ENCODE measurements around the gene SGMS1. TPM values are rescaled to one million over a fixed set of nuclear protein-coding genes. Genes with fewer than 3 reads are reported as not detected.
"Not testable (repeated sequence)": the region's sequence is repeated elsewhere in the genome, so short reads cannot be mapped to it uniquely, and the experiment has no call there.

The SGMS1 gene
- total RNA-seq, result 10 to 100 TPM; 24.5 to 32.7 (median 30.4) TPM
- total RNA-seq (2013), result 60.9 TPM

DNA sequence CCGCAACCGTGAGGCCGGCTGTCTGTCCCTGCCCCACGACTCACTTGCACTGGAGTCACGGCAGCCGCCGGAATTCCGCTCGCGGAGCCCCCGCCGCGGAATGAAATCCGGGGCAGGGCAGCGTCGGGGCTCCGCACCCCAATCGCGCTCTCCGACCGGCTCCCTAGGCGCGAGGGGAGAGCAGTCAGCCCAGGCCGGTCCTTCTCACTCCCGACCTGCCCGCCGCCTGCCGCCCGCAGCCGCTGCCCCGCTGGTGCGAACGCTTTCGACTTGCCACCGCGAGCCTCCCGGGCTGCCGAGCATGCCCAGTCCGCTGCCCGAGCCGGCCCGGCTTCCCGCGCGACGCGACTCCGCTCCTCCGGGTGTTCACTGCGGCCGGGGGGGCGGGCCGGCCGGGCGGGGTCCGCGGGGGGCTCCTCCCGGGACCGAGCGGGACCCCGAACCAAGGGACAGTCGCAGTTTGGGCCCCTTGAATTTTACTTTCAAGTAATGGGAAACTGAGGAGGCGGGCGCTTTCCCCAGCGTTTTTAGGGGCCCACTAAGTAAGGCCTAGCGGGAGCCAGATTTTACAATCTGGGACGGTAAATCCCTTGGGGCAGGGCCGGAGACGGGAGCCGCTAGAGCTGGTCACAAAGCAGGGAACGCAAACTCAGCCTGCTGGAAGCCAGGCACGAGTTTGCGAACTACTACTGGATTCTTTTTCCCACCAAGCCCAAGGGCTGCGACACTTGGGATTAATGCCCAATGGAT lies at the start of gene SGMS1:
SGMS1 (minus strand) TSS at position 294 of the 750 bp plus-strand sequence. CDS start 279,842 bp downstream, outside the sequence.
- peak within 1 kb of the TSS; percentile 90 for H3K27ac ChIP-seq (ENCODE audit: low read length)
- no peaks in the 10 kb centered on the region for H3K36me3 ChIP-seq (ENCODE audit: control insufficient read depth, insufficient read depth, low read length)
- peak within 1 kb of the TSS; percentile 97 for H3K4me3 Mint-ChIP-seq
- no peaks in the 10 kb centered on the region for H3K9me3 ChIP-seq (ENCODE audit: control insufficient read depth, insufficient read depth, low read length)
- peaks cover 38 to 44% of the 10 kb centered on the region in 2 donors for H3K4me1 Mint-ChIP-seq
- intact Hi-C loops (cut with micrococcal nuclease), result loop anchor here (1.0 to 10.0 kb wide), 5 partner anchors 12 to 1071 kb away; partner anchors contain the start of genes CSTF2T and WASHC2A
- no peaks in the 10 kb centered on the region for H3K9me3 Mint-ChIP-seq
- peak; percentile 43 to 77 (median 61) for ATAC-seq
- WGBS (ENCODE audit: insufficient coverage), result under 1% methylated on average over 74 of the region's 74 CpGs
- H3K27me3 Mint-ChIP-seq (ENCODE audit: low read depth in 2 of 2), result no peaks in the 10 kb centered on the region
- peaks cover 25% of the 10 kb centered on the region for H3K4me1 ChIP-seq (ENCODE audit: control insufficient read depth, insufficient read depth, low read length)
- H3K27ac Mint-ChIP-seq, result peak within 1 kb of the TSS; percentile 94 to 95
- DNase-seq, result peak; percentile 82 to 87
- no peaks in the 10 kb centered on the region for H3K36me3 Mint-ChIP-seq
- H3K27me3 ChIP-seq (ENCODE audit: control insufficient read depth, insufficient read depth, low read length), result no peaks in the 10 kb centered on the region
- H3K4me3 ChIP-seq (ENCODE audit: low read length), result peak within 1 kb of the TSS; percentile 78
- TF ChIP-seq, protein P1, sequence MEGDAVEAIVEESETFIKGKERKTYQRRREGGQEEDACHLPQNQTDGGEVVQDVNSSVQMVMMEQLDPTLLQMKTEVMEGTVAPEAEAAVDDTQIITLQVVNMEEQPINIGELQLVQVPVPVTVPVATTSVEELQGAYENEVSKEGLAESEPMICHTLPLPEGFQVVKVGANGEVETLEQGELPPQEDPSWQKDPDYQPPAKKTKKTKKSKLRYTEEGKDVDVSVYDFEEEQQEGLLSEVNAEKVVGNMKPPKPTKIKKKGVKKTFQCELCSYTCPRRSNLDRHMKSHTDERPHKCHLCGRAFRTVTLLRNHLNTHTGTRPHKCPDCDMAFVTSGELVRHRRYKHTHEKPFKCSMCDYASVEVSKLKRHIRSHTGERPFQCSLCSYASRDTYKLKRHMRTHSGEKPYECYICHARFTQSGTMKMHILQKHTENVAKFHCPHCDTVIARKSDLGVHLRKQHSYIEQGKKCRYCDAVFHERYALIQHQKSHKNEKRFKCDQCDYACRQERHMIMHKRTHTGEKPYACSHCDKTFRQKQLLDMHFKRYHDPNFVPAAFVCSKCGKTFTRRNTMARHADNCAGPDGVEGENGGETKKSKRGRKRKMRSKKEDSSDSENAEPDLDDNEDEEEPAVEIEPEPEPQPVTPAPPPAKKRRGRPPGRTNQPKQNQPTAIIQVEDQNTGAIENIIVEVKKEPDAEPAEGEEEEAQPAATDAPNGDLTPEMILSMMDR (IDR thresholded peaks at IDR 0.05), result no peak

GRCh38 chr10:50672152-50672551 lies 48.4 kb upstream of the SGMS1 start:
- peak overlapping the region; percentile 45 for H3K27ac ChIP-seq (ENCODE audit: low read length)
- intact Hi-C loops (cut with micrococcal nuclease); H3K36me3 ChIP-seq (ENCODE audit: control insufficient read depth, insufficient read depth, low read length); H3K9me3 Mint-ChIP-seq; H3K9me3 ChIP-seq (ENCODE audit: control insufficient read depth, insufficient read depth, low read length); H3K27me3 ChIP-seq (ENCODE audit: control insufficient read depth, insufficient read depth, low read length); H3K27me3 Mint-ChIP-seq (ENCODE audit: low read depth in 2 of 2); H3K4me3 ChIP-seq (ENCODE audit: low read length); H3K36me3 Mint-ChIP-seq; H3K4me1 ChIP-seq (ENCODE audit: control insufficient read depth, insufficient read depth, low read length): not testable (repeated sequence)
- Mint-ChIP-seq H3K27ac (peak overlapping the region; percentile 78 to 95), H3K4me1 (peaks cover 23 to 25% of the 10 kb centered on the region in 2 donors), H3K4me3 (peak overlapping the region; percentile 45)
- ATAC-seq (peak; percentile 89 to 97 (median 92)), DNase-seq (peak in 1 of 2 donors; percentile 76)
- 75% methylated on average over 1 of the region's 1 CpG for WGBS (ENCODE audit: insufficient coverage)

DNA sequence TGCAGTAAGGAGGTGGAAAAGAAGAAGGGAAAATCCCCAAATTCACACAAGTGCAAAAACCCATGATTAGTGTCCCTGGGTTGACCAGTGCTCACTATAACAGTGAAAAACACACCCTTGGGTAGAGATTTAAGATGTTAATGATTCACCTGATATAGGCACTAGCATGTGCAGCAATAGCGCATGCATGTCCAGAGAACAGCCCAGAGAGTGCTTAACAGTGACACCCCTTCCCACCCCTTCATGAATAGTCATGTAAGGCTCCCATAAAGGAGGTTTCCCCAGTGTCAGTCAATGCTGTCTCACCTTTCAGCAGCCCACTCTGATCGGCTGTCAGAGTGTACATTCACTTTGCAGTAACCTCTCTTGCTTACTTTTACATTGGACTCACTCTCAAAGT lies 47.9 kb upstream of the SGMS1 start:
- H3K9me3 ChIP-seq (ENCODE audit: control insufficient read depth, insufficient read depth, low read length); H3K4me1 ChIP-seq (ENCODE audit: control insufficient read depth, insufficient read depth, low read length); H3K4me3 ChIP-seq (ENCODE audit: low read length); H3K27me3 ChIP-seq (ENCODE audit: control insufficient read depth, insufficient read depth, low read length); H3K9me3 Mint-ChIP-seq; H3K36me3 Mint-ChIP-seq; intact Hi-C loops (cut with micrococcal nuclease); DNase-seq; H3K36me3 ChIP-seq (ENCODE audit: control insufficient read depth, insufficient read depth, low read length); H3K27me3 Mint-ChIP-seq (ENCODE audit: low read depth in 2 of 2): not testable (repeated sequence)
- peak overlapping the region; percentile 78 to 95 for H3K27ac Mint-ChIP-seq
- peak overlapping the region; percentile 45 for H3K4me3 Mint-ChIP-seq
- H3K27ac ChIP-seq (ENCODE audit: low read length), result peak overlapping the region; percentile 45
- ATAC-seq, result peak in 2 of 3 donors; percentile 15 to 24
- 100% methylated on average over 2 of the region's 2 CpGs for WGBS (ENCODE audit: insufficient coverage)
- H3K4me1 Mint-ChIP-seq, result peaks cover 23 to 25% of the 10 kb centered on the region in 2 donors

DNA sequence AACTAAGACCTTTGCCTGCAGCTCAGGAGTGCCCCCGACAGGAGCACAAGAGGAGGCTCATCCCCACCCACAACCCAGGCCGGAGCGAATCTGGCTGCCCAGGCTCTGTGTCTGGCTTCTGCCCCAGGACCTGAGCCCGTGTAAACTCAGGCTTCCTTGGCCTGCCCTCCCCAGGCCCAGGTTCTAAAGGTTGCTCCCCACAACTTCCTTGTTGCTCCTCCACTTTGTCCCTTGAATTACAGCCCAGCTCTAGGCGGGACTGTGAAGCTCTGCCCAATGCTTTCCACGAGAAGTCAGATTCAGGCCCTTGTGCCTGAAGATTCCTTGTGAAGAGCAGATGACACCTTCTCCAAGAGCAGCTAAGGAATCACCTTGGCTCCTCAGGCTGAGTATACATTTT lies 46.2 kb upstream of the SGMS1 start:
- intact Hi-C loops (cut with micrococcal nuclease); H3K27ac ChIP-seq (ENCODE audit: low read length); H3K4me3 ChIP-seq (ENCODE audit: low read length); H3K4me1 ChIP-seq (ENCODE audit: control insufficient read depth, insufficient read depth, low read length); DNase-seq; H3K36me3 Mint-ChIP-seq; H3K9me3 Mint-ChIP-seq; ATAC-seq; H3K27me3 Mint-ChIP-seq (ENCODE audit: low read depth in 2 of 2); H3K36me3 ChIP-seq (ENCODE audit: control insufficient read depth, insufficient read depth, low read length); H3K4me3 Mint-ChIP-seq; H3K27me3 ChIP-seq (ENCODE audit: control insufficient read depth, insufficient read depth, low read length); H3K9me3 ChIP-seq (ENCODE audit: control insufficient read depth, insufficient read depth, low read length): not testable (repeated sequence)
- Mint-ChIP-seq H3K27ac (peak overlapping the region; percentile 78 to 95), H3K4me1 (peaks cover 23 to 25% of the 10 kb centered on the region in 2 donors)
- WGBS (ENCODE audit: insufficient coverage), result 98% methylated on average over 3 of the region's 6 CpGs

DNA sequence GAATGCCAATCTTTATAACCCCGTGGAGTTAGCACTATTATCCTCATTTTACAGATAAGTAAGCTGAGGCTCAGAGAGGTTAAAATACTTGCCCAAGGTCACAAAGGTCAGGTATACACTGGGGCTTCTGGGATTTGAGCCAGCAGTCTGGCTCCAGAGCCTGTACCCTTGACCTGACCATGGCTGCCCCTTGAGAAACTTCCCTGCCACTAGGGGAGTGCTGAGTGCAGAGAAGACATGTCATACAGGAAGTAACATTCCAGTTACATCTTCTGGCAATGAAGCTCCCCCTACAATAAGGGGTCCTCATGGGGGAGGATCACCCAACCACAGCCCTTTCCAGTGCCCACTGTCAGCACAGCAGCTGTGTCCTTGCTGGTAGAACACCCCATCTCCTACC lies 43.6 kb upstream of the SGMS1 start:
- intact Hi-C loops (cut with micrococcal nuclease); H3K36me3 ChIP-seq (ENCODE audit: control insufficient read depth, insufficient read depth, low read length); H3K9me3 ChIP-seq (ENCODE audit: control insufficient read depth, insufficient read depth, low read length); ATAC-seq; H3K4me1 ChIP-seq (ENCODE audit: control insufficient read depth, insufficient read depth, low read length); H3K27ac Mint-ChIP-seq; H3K27ac ChIP-seq (ENCODE audit: low read length); H3K9me3 Mint-ChIP-seq; H3K27me3 ChIP-seq (ENCODE audit: control insufficient read depth, insufficient read depth, low read length); H3K27me3 Mint-ChIP-seq (ENCODE audit: low read depth in 2 of 2); H3K36me3 Mint-ChIP-seq; H3K4me3 ChIP-seq (ENCODE audit: low read length); H3K4me3 Mint-ChIP-seq; DNase-seq: not testable (repeated sequence)
- peaks cover 14 to 15% of the 10 kb centered on the region in 2 donors for H3K4me1 Mint-ChIP-seq
- 100% methylated on average over 1 of the region's 1 CpG for WGBS (ENCODE audit: insufficient coverage)

DNA sequence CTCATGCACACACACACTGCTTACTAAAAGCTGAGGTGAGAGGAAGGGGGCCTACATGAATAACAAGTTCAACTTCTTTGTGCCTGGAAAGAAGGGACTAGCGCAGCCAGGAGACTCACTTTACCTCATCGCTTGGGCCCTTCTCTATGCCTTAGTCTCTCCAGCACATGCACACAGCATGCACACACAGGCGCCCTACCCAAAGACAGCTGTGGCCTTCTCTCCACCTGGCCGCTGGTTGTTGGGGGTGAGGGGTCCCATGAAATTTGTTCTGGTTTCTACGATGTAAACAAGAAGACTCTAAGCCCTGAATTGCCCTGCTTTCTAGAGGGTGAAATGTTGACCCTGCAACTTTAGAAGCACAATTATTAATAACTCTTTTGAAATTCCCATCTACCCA lies 38.7 kb upstream of the SGMS1 start:
- H3K27ac ChIP-seq (ENCODE audit: low read length); H3K9me3 Mint-ChIP-seq; H3K36me3 Mint-ChIP-seq; H3K36me3 ChIP-seq (ENCODE audit: control insufficient read depth, insufficient read depth, low read length); H3K27ac Mint-ChIP-seq; H3K4me3 Mint-ChIP-seq; DNase-seq; intact Hi-C loops (cut with micrococcal nuclease); H3K4me3 ChIP-seq (ENCODE audit: low read length); H3K9me3 ChIP-seq (ENCODE audit: control insufficient read depth, insufficient read depth, low read length); ATAC-seq; H3K27me3 ChIP-seq (ENCODE audit: control insufficient read depth, insufficient read depth, low read length); H3K27me3 Mint-ChIP-seq (ENCODE audit: low read depth in 2 of 2): not testable (repeated sequence)
- H3K4me1 Mint-ChIP-seq, result peaks cover 11 to 14% of the 10 kb centered on the region in 2 donors
- peaks cover 14% of the 10 kb centered on the region for H3K4me1 ChIP-seq (ENCODE audit: control insufficient read depth, insufficient read depth, low read length)
- WGBS (ENCODE audit: insufficient coverage), result 90% methylated on average over 2 of the region's 5 CpGs

GRCh38 chr10:50661563-50661962 lies 37.8 kb upstream of the SGMS1 start:
- H3K27me3 Mint-ChIP-seq (ENCODE audit: low read depth in 2 of 2), result not testable (repeated sequence)
- 93% methylated on average over 4 of the region's 4 CpGs for WGBS (ENCODE audit: insufficient coverage)

More at GRCh38 chr10:50661563-50661962, 37.8 kb upstream of the SGMS1 start:
- H3K36me3 ChIP-seq (ENCODE audit: control insufficient read depth, insufficient read depth, low read length); DNase-seq; intact Hi-C loops (cut with micrococcal nuclease); H3K27ac ChIP-seq (ENCODE audit: low read length); H3K27me3 ChIP-seq (ENCODE audit: control insufficient read depth, insufficient read depth, low read length); H3K9me3 Mint-ChIP-seq; ATAC-seq; H3K27ac Mint-ChIP-seq; H3K36me3 Mint-ChIP-seq; H3K9me3 ChIP-seq (ENCODE audit: control insufficient read depth, insufficient read depth, low read length); H3K4me3 Mint-ChIP-seq; H3K4me3 ChIP-seq (ENCODE audit: low read length): not testable (repeated sequence)
- H3K4me1 ChIP-seq (ENCODE audit: control insufficient read depth, insufficient read depth, low read length), result peaks cover 14% of the 10 kb centered on the region
- peaks cover 11 to 14% of the 10 kb centered on the region in 2 donors for H3K4me1 Mint-ChIP-seq
